ENCODE data around the gene KCTD14. TPM values are rescaled to one million over a fixed set of nuclear protein-coding genes. Genes with fewer than 3 reads are reported as not detected.
"Not testable (repeated sequence)": the region's sequence is repeated elsewhere in the genome, so short reads cannot be mapped to it uniquely, and the experiment has no call there.

The KCTD14 gene
- total and polyA plus RNA-seq, 9 of the 15 experiments (the other 6 are each of a cell fraction or from before 2014, with no cell fraction given) = 0.04 to 0.30 (median 0.11) TPM; not detected in 2

DNA sequence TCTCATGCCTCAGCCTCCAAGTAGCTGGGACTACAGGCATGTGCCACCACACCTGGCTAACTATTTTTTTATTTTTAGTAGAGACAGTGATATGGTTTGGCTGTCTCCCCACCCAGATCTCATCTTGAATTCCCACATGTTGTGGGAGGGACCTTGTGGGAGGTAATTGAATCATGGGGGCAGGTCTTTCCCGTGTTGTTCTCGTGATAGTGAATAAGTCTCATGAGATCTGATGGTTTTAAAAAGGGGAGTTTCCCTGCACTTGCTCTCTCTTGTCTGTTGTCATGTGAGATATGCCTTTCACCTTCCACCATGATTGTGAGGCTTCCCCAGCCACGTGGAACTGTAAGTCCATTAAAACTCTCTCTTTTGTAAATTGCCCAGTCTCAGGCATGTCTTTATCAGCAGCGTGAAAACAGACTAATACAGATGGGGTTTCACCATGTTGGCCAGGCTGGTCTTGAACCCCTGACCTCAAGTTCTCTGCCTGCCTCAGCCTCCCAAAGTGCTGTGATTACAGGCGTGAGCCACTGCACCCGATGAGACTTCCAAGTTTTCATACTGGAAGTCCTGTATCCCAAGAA lies 8.0 kb downstream of the KCTD14 start (continued):
- TF ChIP-seq CTBP1 (IDR thresholded peaks at IDR 0.05; ENCODE audit: borderline replicate concordance) (peak; percentile 33; the same call in 1 of the 2 replicates), MYBL2 (IDR thresholded peaks at IDR 0.05; ENCODE audit: low read depth) (peak; percentile 57; the same call in 1 of the 2 replicates), POLR2A (conservative IDR thresholded peaks at IDR 0.05) (peak; percentile 89), TRIM24 (IDR thresholded peaks at IDR 0.05) (peak in 1 of 2 experiments; percentile 27; a peak in 1 of 4 replicates), TEAD1 (CRISPR knock-in tag; IDR thresholded peaks at IDR 0.05) (0 out of 4 replicates have a peak, but pooled peaks of 1 of the 2 experiments have one; percentile 43), CBFB (CRISPR knock-in tag; IDR thresholded peaks at IDR 0.05) (0 out of 2 replicates have a peak, but pooled peaks have one; percentile 56), DPF2 (IDR thresholded peaks at IDR 0.05) (peak; percentile 66; the same call in 1 of the 2 replicates), FOXK2 (conservative IDR thresholded peaks at IDR 0.05 in 1 of 2, IDR thresholded peaks at IDR 0.05 in 1 of 2; ENCODE audit: low read depth in 2 of 2) (peak; percentile 88 to 89)
- not testable (repeated sequence) for TF ChIP-seq MYBL2 (CRISPR knock-in tag; IDR thresholded peaks at IDR 0.05; ENCODE audit: borderline replicate concordance)
- TF ChIP-seq, protein P1, sequence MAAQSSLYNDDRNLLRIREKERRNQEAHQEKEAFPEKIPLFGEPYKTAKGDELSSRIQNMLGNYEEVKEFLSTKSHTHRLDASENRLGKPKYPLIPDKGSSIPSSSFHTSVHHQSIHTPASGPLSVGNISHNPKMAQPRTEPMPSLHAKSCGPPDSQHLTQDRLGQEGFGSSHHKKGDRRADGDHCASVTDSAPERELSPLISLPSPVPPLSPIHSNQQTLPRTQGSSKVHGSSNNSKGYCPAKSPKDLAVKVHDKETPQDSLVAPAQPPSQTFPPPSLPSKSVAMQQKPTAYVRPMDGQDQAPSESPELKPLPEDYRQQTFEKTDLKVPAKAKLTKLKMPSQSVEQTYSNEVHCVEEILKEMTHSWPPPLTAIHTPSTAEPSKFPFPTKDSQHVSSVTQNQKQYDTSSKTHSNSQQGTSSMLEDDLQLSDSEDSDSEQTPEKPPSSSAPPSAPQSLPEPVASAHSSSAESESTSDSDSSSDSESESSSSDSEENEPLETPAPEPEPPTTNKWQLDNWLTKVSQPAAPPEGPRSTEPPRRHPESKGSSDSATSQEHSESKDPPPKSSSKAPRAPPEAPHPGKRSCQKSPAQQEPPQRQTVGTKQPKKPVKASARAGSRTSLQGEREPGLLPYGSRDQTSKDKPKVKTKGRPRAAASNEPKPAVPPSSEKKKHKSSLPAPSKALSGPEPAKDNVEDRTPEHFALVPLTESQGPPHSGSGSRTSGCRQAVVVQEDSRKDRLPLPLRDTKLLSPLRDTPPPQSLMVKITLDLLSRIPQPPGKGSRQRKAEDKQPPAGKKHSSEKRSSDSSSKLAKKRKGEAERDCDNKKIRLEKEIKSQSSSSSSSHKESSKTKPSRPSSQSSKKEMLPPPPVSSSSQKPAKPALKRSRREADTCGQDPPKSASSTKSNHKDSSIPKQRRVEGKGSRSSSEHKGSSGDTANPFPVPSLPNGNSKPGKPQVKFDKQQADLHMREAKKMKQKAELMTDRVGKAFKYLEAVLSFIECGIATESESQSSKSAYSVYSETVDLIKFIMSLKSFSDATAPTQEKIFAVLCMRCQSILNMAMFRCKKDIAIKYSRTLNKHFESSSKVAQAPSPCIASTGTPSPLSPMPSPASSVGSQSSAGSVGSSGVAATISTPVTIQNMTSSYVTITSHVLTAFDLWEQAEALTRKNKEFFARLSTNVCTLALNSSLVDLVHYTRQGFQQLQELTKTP (IDR thresholded peaks at IDR 0.05; ENCODE audit: low read depth in 1 of 2, partially characterized antibody in 2 of 2) = peak in 1 of 2 experiments; percentile 19
- TF ChIP-seq, protein P2, sequence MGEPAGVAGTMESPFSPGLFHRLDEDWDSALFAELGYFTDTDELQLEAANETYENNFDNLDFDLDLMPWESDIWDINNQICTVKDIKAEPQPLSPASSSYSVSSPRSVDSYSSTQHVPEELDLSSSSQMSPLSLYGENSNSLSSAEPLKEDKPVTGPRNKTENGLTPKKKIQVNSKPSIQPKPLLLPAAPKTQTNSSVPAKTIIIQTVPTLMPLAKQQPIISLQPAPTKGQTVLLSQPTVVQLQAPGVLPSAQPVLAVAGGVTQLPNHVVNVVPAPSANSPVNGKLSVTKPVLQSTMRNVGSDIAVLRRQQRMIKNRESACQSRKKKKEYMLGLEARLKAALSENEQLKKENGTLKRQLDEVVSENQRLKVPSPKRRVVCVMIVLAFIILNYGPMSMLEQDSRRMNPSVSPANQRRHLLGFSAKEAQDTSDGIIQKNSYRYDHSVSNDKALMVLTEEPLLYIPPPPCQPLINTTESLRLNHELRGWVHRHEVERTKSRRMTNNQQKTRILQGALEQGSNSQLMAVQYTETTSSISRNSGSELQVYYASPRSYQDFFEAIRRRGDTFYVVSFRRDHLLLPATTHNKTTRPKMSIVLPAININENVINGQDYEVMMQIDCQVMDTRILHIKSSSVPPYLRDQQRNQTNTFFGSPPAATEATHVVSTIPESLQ (CRISPR knock-in tag; IDR thresholded peaks at IDR 0.05) = peak; percentile 49; the same call in 1 of the 2 replicates
- TF ChIP-seq, protein P3, sequence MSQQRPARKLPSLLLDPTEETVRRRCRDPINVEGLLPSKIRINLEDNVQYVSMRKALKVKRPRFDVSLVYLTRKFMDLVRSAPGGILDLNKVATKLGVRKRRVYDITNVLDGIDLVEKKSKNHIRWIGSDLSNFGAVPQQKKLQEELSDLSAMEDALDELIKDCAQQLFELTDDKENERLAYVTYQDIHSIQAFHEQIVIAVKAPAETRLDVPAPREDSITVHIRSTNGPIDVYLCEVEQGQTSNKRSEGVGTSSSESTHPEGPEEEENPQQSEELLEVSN (IDR thresholded peaks at IDR 0.05; ENCODE audit: borderline replicate concordance in 1 of 2, extremely low read depth in 1 of 2, insufficient read depth in 1 of 2, insufficient read length in 1 of 2, low read depth in 1 of 2, low read length in 1 of 2, poor library complexity in 1 of 2, severe bottlenecking in 1 of 2) = peak in 1 of 2 experiments; percentile 34
- TF ChIP-seq, protein P4, sequence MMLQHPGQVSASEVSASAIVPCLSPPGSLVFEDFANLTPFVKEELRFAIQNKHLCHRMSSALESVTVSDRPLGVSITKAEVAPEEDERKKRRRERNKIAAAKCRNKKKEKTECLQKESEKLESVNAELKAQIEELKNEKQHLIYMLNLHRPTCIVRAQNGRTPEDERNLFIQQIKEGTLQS (IDR thresholded peaks at IDR 0.05) = not testable (repeated sequence)
- TF ChIP-seq, protein P4 (CRISPR knock-in tag; conservative IDR thresholded peaks at IDR 0.05) = peak; percentile 71
- TF ChIP-seq, protein P5, sequence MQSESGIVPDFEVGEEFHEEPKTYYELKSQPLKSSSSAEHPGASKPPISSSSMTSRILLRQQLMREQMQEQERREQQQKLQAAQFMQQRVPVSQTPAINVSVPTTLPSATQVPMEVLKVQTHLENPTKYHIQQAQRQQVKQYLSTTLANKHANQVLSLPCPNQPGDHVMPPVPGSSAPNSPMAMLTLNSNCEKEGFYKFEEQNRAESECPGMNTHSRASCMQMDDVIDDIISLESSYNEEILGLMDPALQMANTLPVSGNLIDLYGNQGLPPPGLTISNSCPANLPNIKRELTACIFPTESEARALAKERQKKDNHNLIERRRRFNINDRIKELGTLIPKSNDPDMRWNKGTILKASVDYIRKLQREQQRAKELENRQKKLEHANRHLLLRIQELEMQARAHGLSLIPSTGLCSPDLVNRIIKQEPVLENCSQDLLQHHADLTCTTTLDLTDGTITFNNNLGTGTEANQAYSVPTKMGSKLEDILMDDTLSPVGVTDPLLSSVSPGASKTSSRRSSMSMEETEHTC (IDR thresholded peaks at IDR 0.05) = peak; percentile 47; the same call in 1 of the 2 replicates
- TF ChIP-seq, protein P6, sequence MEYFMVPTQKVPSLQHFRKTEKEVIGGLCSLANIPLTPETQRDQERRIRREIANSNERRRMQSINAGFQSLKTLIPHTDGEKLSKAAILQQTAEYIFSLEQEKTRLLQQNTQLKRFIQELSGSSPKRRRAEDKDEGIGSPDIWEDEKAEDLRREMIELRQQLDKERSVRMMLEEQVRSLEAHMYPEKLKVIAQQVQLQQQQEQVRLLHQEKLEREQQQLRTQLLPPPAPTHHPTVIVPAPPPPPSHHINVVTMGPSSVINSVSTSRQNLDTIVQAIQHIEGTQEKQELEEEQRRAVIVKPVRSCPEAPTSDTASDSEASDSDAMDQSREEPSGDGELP (CRISPR knock-in tag; IDR thresholded peaks at IDR 0.05; ENCODE audit: borderline replicate concordance) = peak; percentile 61
